HTERT RPE-1 (cell line): ENCODE results near the gene CLEC19A.

Source experiments
- in situ Hi-C: fragments of 300-500 bp; cut with MboI; formaldehyde crosslinking; loops from 4 replicates; pipeline ENCODE4 v1.14.3; 2020; ENCODE audit warnings: low sequenced_read_pairs

Gene CLEC19A

GRCh38 chr16:19284207-19284606 is 1.3 kb upstream of the CLEC19A start:
- in situ Hi-C loops = no loop called here

GRCh38 chr16:19286827-19287226 is 1.3 kb downstream of the CLEC19A start:
- in situ Hi-C loops = no loop called here

GRCh38 chr16:19287241-19287640 is 1.7 kb downstream of the CLEC19A start:
- in situ Hi-C loops = no loop called here

GRCh38 chr16:19288872-19289799 is 3.6 kb downstream of the CLEC19A start:
- in situ Hi-C loops = no loop called here

GRCh38 chr16:19289811-19290485 is 4.4 kb downstream of the CLEC19A start:
- in situ Hi-C loops = no loop called here

- in situ Hi-C loops = no loop called here
These were observed 5.3 kb downstream of the CLEC19A start for GRCh38 chr16:19290860-19291259.

GRCh38 chr16:19291475-19291874 is 5.9 kb downstream of the CLEC19A start:
- in situ Hi-C loops = no loop called here

GRCh38 chr16:19292186-19292585 is 6.7 kb downstream of the CLEC19A start:
- in situ Hi-C loops = no loop called here

- in situ Hi-C loops = no loop called here
These were observed 8.7 kb downstream of the CLEC19A start for GRCh38 chr16:19294156-19294649.

GRCh38 chr16:19295393-19295792 is 9.9 kb downstream of the CLEC19A start:
- in situ Hi-C loops = no loop called here

- in situ Hi-C loops = no loop called here
These were observed 11.9 kb downstream of the CLEC19A start for GRCh38 chr16:19297454-19297853.

- in situ Hi-C loops = no loop called here
These were observed 14.0 kb downstream of the CLEC19A start for GRCh38 chr16:19299565-19299964.

GRCh38 chr16:19301931-19302330 is 16.4 kb downstream of the CLEC19A start:
- in situ Hi-C loops = no loop called here

- in situ Hi-C loops = no loop called here
These were observed 19.2 kb downstream of the CLEC19A start for GRCh38 chr16:19304750-19305149.

GRCh38 chr16:19305443-19305842 is 19.9 kb downstream of the CLEC19A start:
- in situ Hi-C loops = no loop called here

GRCh38 chr16:19307587-19308241 is 22.2 kb downstream of the CLEC19A start:
- in situ Hi-C loops = no loop called here

- in situ Hi-C loops = no loop called here
These were observed 22.9 kb downstream of the CLEC19A start for GRCh38 chr16:19308392-19308791.

GRCh38 chr16:19309178-19309577 is 23.6 kb downstream of the CLEC19A start:
- in situ Hi-C loops = no loop called here

- in situ Hi-C loops = no loop called here
These were observed 29.3 kb downstream of the CLEC19A start for GRCh38 chr16:19314718-19315425.

- in situ Hi-C loops = no loop called here
These were observed 30.4 kb downstream of the CLEC19A start for GRCh38 chr16:19315889-19316433.
